ENCODE data around the gene EXOC6B. TPM values are rescaled to one million over a fixed set of nuclear protein-coding genes. Genes with fewer than 3 reads are reported as not detected.

Gene EXOC6B
- total RNA-seq, 1 experiment from 2014 or later: 34.3 TPM

- Histone ChIP-seq H3K27ac (no peak overlapping the region), H3K9me2 (ENCODE audit: insufficient read depth) (no peaks in the 10 kb centered on the region), H2AFZ (no peak overlapping the region), H3K79me2 (ENCODE audit: low read depth) (peaks cover 16% of the 10 kb centered on the region), H3K36me3 (ENCODE audit: low read depth) (0 out of 2 replicates have a peak, but pooled peaks cover 10% of the 10 kb centered on the region), H3K4me1 (replicated peaks; ENCODE audit: insufficient read depth) (no peaks in the 10 kb centered on the region), H3K27me3 (ENCODE audit: insufficient read depth, low read depth) (no peaks in the 10 kb centered on the region), H3K9me3 (ENCODE audit: insufficient read depth, low read depth) (peaks cover 18% of the 10 kb centered on the region; the same call in 1 of the 2 replicates), H4K20me1 (ENCODE audit: insufficient read depth) (0 out of 2 replicates have a peak, but pooled peaks cover 3% of the 10 kb centered on the region), H3K4me3 (no peak overlapping the region), H3F3A (ENCODE audit: insufficient read depth, low read depth) (no peaks in the 10 kb centered on the region), H3K4me2 (no peak overlapping the region)
- ChIA-PET POLR2A (ENCODE audit: unreplicated experiment) (no interaction called here), CTCF (no interaction called here)
- intact Hi-C loops (cut with micrococcal nuclease; ENCODE audit: unreplicated experiment): no loop called here
- DNase-seq: no peak
- BruUV-seq (replicated peaks): no TSS peak
- no peak for TF ChIP-seq EZH2 (IDR thresholded peaks at IDR 0.05; ENCODE audit: low read depth)
- TF ChIP-seq, protein P1, sequence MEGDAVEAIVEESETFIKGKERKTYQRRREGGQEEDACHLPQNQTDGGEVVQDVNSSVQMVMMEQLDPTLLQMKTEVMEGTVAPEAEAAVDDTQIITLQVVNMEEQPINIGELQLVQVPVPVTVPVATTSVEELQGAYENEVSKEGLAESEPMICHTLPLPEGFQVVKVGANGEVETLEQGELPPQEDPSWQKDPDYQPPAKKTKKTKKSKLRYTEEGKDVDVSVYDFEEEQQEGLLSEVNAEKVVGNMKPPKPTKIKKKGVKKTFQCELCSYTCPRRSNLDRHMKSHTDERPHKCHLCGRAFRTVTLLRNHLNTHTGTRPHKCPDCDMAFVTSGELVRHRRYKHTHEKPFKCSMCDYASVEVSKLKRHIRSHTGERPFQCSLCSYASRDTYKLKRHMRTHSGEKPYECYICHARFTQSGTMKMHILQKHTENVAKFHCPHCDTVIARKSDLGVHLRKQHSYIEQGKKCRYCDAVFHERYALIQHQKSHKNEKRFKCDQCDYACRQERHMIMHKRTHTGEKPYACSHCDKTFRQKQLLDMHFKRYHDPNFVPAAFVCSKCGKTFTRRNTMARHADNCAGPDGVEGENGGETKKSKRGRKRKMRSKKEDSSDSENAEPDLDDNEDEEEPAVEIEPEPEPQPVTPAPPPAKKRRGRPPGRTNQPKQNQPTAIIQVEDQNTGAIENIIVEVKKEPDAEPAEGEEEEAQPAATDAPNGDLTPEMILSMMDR (conservative IDR thresholded peaks at IDR 0.05): no peak
Measured at GRCh38 chr2:72806280-72806945, 19.4 kb downstream of the EXOC6B start.

DNA sequence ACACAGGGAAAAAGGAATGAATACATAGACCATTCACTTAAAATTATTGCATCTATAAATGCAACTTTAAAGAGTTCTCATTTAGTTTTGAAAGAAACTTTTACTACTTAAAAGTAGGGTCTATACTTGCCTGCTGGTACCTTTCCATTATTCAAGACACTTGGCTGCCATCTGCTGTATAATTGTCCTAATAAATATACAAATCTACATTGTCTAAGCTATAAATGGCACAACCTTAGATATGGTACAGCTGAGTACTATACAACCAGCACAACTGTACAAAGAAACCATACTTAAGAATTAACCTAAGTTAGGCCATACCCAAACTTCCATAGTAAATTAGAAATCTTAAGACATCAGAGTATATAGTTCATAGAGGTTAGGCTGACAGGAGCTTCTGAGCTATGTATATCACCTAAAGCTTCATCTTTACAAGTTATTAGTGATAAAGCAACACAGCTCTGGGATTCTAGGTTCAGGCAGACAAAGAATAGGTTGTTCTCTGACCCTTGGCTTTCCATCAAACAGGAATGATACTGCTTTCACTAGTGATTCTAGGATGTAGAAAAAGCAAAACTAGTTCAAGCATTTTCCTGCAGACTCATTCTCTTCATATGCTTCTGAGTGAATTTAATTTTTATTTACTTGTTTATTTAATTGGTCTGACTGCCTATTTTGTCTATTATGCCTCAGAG is 22.1 kb downstream of the EXOC6B start:
- no peak for TF ChIP-seq EZH2 (IDR thresholded peaks at IDR 0.05; ENCODE audit: low read depth)
- TF ChIP-seq, protein P1 (conservative IDR thresholded peaks at IDR 0.05): no peak
- no peak overlapping the region for H2AFZ ChIP-seq
- H3K27me3 ChIP-seq (ENCODE audit: insufficient read depth, low read depth): no peaks in the 10 kb centered on the region
- 0 out of 2 replicates have a peak, but pooled peaks cover 2% of the 10 kb centered on the region for H3K36me3 ChIP-seq (ENCODE audit: low read depth)
- no peaks in the 10 kb centered on the region for H3K79me2 ChIP-seq (ENCODE audit: low read depth)
- no peaks in the 10 kb centered on the region for H3K9me2 ChIP-seq (ENCODE audit: insufficient read depth)
- H3F3A ChIP-seq (ENCODE audit: insufficient read depth, low read depth): no peaks in the 10 kb centered on the region
- ChIA-PET POLR2A (ENCODE audit: unreplicated experiment) (no interaction called here), CTCF (no interaction called here)
- no peak overlapping the region for H3K4me2 ChIP-seq
- BruUV-seq (replicated peaks): no TSS peak
- H3K4me3 ChIP-seq: no peak overlapping the region
- H4K20me1 ChIP-seq (ENCODE audit: insufficient read depth): 0 out of 2 replicates have a peak, but pooled peaks cover 3% of the 10 kb centered on the region
- no peaks in the 10 kb centered on the region for H3K4me1 ChIP-seq (replicated peaks; ENCODE audit: insufficient read depth)
- H3K27ac ChIP-seq: no peak overlapping the region
- intact Hi-C loops (cut with micrococcal nuclease; ENCODE audit: unreplicated experiment): no loop called here
- 0 out of 2 replicates have a peak, but pooled peaks cover 6% of the 10 kb centered on the region for H3K9me3 ChIP-seq (ENCODE audit: insufficient read depth, low read depth)
- no peak for DNase-seq

- no peak for TF ChIP-seq EZH2 (IDR thresholded peaks at IDR 0.05; ENCODE audit: low read depth)
- TF ChIP-seq, protein P1 (conservative IDR thresholded peaks at IDR 0.05): no peak
- intact Hi-C loops (cut with micrococcal nuclease; ENCODE audit: unreplicated experiment): no loop called here
- Histone ChIP-seq H3K27ac (no peak overlapping the region), H3K79me2 (ENCODE audit: low read depth) (no peaks in the 10 kb centered on the region), H4K20me1 (ENCODE audit: insufficient read depth) (0 out of 2 replicates have a peak, but pooled peaks cover 3% of the 10 kb centered on the region), H3K36me3 (ENCODE audit: low read depth) (no peaks in the 10 kb centered on the region), H3K4me2 (no peak overlapping the region), H3F3A (ENCODE audit: insufficient read depth, low read depth) (no peaks in the 10 kb centered on the region), H3K4me1 (replicated peaks; ENCODE audit: insufficient read depth) (no peaks in the 10 kb centered on the region), H3K9me3 (ENCODE audit: insufficient read depth, low read depth) (0 out of 2 replicates have a peak, but pooled peaks cover 4% of the 10 kb centered on the region), H3K27me3 (ENCODE audit: insufficient read depth, low read depth) (no peaks in the 10 kb centered on the region), H2AFZ (no peak overlapping the region), H3K4me3 (no peak overlapping the region), H3K9me2 (ENCODE audit: insufficient read depth) (no peaks in the 10 kb centered on the region)
- POLR2A ChIA-PET (ENCODE audit: unreplicated experiment): no interaction called here
- no TSS peak for BruUV-seq (replicated peaks)
- no peak for DNase-seq
- CTCF ChIA-PET: no interaction called here
Measured at GRCh38 chr2:72803151-72803550, 22.7 kb downstream of the EXOC6B start.
